DMS114 treated with DMSO at 0.1 percent for 48 hours (cell line): ENCODE measurements around the gene SCO2.

Experiments
- DNase-seq: peaks from one replicate; lab custom pipeline; 2025; ENCODE audit not compliant: unreplicated experiment; lab: John Stamatoyannopoulos, UW

SCO2 gene

GRCh38 chr22:50525104-50525857, at the start of gene SCO2:
SCO2 (minus strand) TSS chr22:50525598; CDS start chr22:50524411, 1,187 bp downstream.
- peak; percentile 88 for DNase-seq

GRCh38 chr22:50574383-50574755, 49.0 kb upstream of the SCO2 start:
- no peak for DNase-seq

- DNase-seq: no peak
Measured at GRCh38 chr22:50573491-50574382, 48.3 kb upstream of the SCO2 start.

GRCh38 chr22:50572965-50573364, 47.6 kb upstream of the SCO2 start:
- no peak for DNase-seq

GRCh38 chr22:50571264-50572175, 46.1 kb upstream of the SCO2 start:
- no peak for DNase-seq

- DNase-seq: no peak
Measured at GRCh38 chr22:50570861-50571260, 45.5 kb upstream of the SCO2 start.

GRCh38 chr22:50569896-50570535, 44.6 kb upstream of the SCO2 start:
- DNase-seq: no peak

- no peak for DNase-seq
Measured at GRCh38 chr22:50569041-50569459, 43.7 kb upstream of the SCO2 start.

- DNase-seq: no peak
Measured at GRCh38 chr22:50568626-50569025, 43.2 kb upstream of the SCO2 start.

- DNase-seq: no peak
Measured at GRCh38 chr22:50567721-50568252, 42.4 kb upstream of the SCO2 start.

GRCh38 chr22:50564289-50564688, 38.9 kb upstream of the SCO2 start:
- no peak for DNase-seq

GRCh38 chr22:50563413-50564160, 38.2 kb upstream of the SCO2 start:
- no peak for DNase-seq

GRCh38 chr22:50562523-50563412, 37.4 kb upstream of the SCO2 start, which contains the start of gene SYCE3:
SYCE3 (minus strand) TSS chr22:50562919; CDS start chr22:50556405, 6,514 bp downstream.
- DNase-seq: peak; percentile 83

GRCh38 chr22:50561401-50562358, 36.3 kb upstream of the SCO2 start:
- DNase-seq: no peak

- DNase-seq: no peak
Measured at GRCh38 chr22:50560034-50560433, 34.6 kb upstream of the SCO2 start.

- DNase-seq: no peak
Measured at GRCh38 chr22:50556703-50557102, 31.3 kb upstream of the SCO2 start.

GRCh38 chr22:50553310-50553709, 27.9 kb upstream of the SCO2 start:
- no peak for DNase-seq
